Stomach smooth muscle (tissue), 2 donors: Measurements from ENCODE around the gene TSKU.
A peak's percentile ranks its signal among the peaks of the same experiment; 100 is the strongest.
"Not testable (repeated sequence)": the region's sequence is repeated elsewhere in the genome, so short reads cannot be mapped to it uniquely, and the experiment has no call there.

Experiments used
- H3K27ac ChIP-seq: one replicate; pipeline ENCODE4 v1.7.0; 2013; ENCODE audit warnings: mild to moderate bottlenecking, low read length, inconsistent platforms
- H3K27me3 ChIP-seq, 2 donors: one replicate each; pipeline ENCODE4 v1.7.0; 2013; ENCODE audit warnings: low read length in 2 of 2; ENCODE audit not compliant: insufficient read depth in 2 of 2, control insufficient read depth in 1 of 2
- H3K36me3 ChIP-seq, 2 donors: one replicate each; pipeline ENCODE4 v1.7.0; 2013; ENCODE audit warnings: low read length in 2 of 2; ENCODE audit not compliant: control insufficient read depth in 2 of 2, insufficient read depth in 2 of 2
- H3K4me1 ChIP-seq: one replicate; pipeline ENCODE4 v1.7.0; 2013; ENCODE audit warnings: low read length; ENCODE audit not compliant: control insufficient read depth, insufficient read depth
- H3K4me3 ChIP-seq, 2 donors: one replicate each; pipeline ENCODE4 v1.7.0; 2013; ENCODE audit warnings: low read length in 2 of 2
- H3K9ac ChIP-seq, 2 donors: one replicate each; pipeline ENCODE4 v1.7.0; 2013; ENCODE audit warnings: low read length in 2 of 2, mild to moderate bottlenecking in 1 of 2
- H3K9me3 ChIP-seq, 2 donors: one replicate each; pipeline ENCODE4 v1.7.0; 2013; ENCODE audit warnings: low read length in 2 of 2; ENCODE audit not compliant: control insufficient read depth in 2 of 2
- donor health status: healthy.
- donor health status: Pancreatic carcinoma.

The TSKU gene

DNA sequence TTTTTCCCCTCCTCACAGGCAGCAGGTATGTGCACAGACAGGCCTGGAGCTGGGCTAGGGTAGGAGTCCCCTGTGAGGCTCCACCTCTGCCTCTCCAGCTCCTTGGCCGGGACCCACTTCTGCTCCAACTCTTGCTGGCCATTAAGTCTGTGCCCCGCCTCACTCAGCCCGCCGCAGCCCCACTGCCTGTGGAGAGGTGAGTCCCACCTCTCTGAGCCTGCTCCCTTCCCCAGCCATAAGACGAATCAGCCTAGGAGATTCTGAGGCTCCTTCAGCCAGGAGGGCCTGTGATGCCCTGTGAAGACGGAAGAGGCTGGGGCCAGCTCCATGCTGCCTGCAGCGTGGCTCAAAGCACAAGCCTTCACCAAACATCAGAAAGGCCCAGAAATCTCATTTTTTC lies 23.0 kb downstream of the TSKU start:
- Histone ChIP-seq H3K4me3 (no peak overlapping the region), H3K36me3 (no peaks in the 10 kb centered on the region), H3K27me3 (no peaks in the 10 kb centered on the region), H3K4me1 (peaks cover 6% of the 10 kb centered on the region), H3K27ac (no peak overlapping the region), H3K9ac (no peak overlapping the region), H3K9me3 (no peaks in the 10 kb centered on the region)

DNA sequence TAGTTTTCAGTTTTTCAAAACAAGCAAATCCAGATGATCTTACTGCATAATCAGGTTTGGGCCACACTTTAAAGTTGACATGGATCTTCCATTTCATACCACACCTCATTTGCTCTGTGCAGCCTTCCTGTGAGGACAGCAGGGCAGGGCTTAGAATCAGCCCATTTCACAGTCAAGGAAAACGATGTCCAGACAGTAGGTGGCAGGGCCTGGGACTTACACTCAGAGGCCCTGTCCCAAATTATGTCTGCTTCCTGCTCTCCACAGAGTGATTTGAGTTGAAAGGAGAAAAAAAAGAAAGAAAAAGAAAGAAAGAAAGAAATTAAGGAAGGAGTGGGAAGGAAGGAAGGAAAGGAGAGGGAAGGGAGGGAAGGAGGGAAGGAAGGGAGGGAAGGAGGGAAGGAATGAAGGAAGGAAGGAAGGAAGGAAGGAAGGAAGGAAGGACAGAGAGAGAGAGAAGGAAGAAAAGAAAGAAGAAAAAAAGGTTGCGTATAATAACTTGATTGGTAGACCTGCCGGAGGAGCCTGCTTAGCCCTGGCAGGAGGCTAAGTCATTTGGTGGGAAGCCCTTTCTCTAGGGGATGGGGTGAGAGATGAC lies 23.6 kb downstream of the TSKU start:
- no peak overlapping the region for H3K27ac ChIP-seq
- no peaks in the 10 kb centered on the region for H3K36me3 ChIP-seq
- H3K9me3 ChIP-seq = no peaks in the 10 kb centered on the region
- H3K4me3 ChIP-seq = no peak overlapping the region
- no peak overlapping the region for H3K9ac ChIP-seq
- H3K27me3 ChIP-seq = no peaks in the 10 kb centered on the region
- peaks cover 6% of the 10 kb centered on the region for H3K4me1 ChIP-seq

- Histone ChIP-seq H3K9me3 (no peaks in the 10 kb centered on the region), H3K9ac (no peak overlapping the region), H3K27me3 (no peaks in the 10 kb centered on the region), H3K36me3 (no peaks in the 10 kb centered on the region), H3K4me1 (peaks cover 6% of the 10 kb centered on the region), H3K27ac (no peak overlapping the region), H3K4me3 (peak overlapping the region in 1 of 2 donors; percentile 40)
These were observed 24.2 kb downstream of the TSKU start for GRCh38 chr11:76807206-76807875.

GRCh38 chr11:76808171-76808570 lies 25.0 kb downstream of the TSKU start:
- no peaks in the 10 kb centered on the region for H3K27me3 ChIP-seq
- no peaks in the 10 kb centered on the region for H3K36me3 ChIP-seq
- peaks cover 2% of the 10 kb centered on the region for H3K4me1 ChIP-seq
- no peak overlapping the region for H3K9ac ChIP-seq
- H3K4me3 ChIP-seq = no peak overlapping the region
- H3K27ac ChIP-seq = no peak overlapping the region
- H3K9me3 ChIP-seq = no peaks in the 10 kb centered on the region

- H3K36me3 ChIP-seq = no peaks in the 10 kb centered on the region
- no peak overlapping the region for H3K27ac ChIP-seq
- no peak overlapping the region for H3K4me3 ChIP-seq
- no peak overlapping the region for H3K9ac ChIP-seq
- H3K4me1 ChIP-seq = peaks cover 2% of the 10 kb centered on the region
- H3K27me3 ChIP-seq = no peaks in the 10 kb centered on the region
- no peaks in the 10 kb centered on the region for H3K9me3 ChIP-seq
These were observed 25.8 kb downstream of the TSKU start for GRCh38 chr11:76808996-76809395.

- no peak overlapping the region for H3K4me3 ChIP-seq
- H3K36me3 ChIP-seq = no peaks in the 10 kb centered on the region
- peaks cover 2% of the 10 kb centered on the region for H3K4me1 ChIP-seq
- H3K9me3 ChIP-seq = no peaks in the 10 kb centered on the region
- H3K9ac ChIP-seq = no peak overlapping the region
- no peak overlapping the region for H3K27ac ChIP-seq
- no peaks in the 10 kb centered on the region for H3K27me3 ChIP-seq
These were observed 27.1 kb downstream of the TSKU start for GRCh38 chr11:76810151-76810853.

DNA sequence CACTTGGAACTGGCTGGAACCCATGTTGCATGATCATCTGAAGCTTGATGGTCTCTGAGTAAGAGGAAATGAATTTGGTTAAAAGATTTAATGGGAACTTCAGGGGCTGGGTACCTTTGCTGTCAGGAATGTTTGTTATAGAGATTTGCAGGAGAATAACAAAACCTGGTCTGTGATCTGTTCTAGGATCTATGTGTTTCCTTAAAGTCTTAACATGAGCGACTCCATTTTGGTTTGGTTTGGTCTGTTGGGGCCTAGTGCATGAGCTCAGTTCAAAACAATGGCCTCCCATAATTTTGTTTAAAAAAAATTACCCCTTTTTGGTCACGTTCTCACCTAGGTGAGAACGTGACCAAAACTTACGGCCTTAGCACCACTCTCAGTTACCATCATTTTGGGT lies 28.1 kb downstream of the TSKU start:
- Histone ChIP-seq H3K9me3 (peaks cover under 1 to 3% of the 10 kb centered on the region in 2 donors), H3K27ac (no peak overlapping the region), H3K4me1 (peaks cover 2% of the 10 kb centered on the region), H3K27me3 (no peaks in the 10 kb centered on the region), H3K4me3 (no peak overlapping the region), H3K36me3 (no peaks in the 10 kb centered on the region), H3K9ac (no peak overlapping the region)

DNA sequence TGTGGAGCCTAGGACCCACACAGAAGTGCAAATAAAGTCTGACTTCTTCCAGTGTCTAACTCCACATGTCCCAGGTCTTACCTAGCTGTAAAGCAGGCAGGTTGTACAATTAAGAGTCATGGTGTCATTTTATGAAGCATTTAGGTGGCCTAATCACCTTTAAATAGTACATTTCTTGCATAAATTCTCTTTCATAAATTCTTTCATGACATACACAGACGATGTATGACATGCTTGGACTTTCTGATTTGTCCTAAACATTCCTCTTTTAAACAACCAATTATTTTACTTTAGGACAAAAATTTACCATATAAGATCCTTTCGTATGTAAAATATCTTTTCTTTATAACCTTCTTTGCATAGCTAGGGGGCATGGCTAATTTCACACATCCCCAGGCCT lies 31.3 kb downstream of the TSKU start:
- no peak overlapping the region for H3K4me3 ChIP-seq
- no peaks in the 10 kb centered on the region for H3K36me3 ChIP-seq
- H3K9me3 ChIP-seq = peaks cover 3% of the 10 kb centered on the region in 2 donors
- H3K27ac ChIP-seq = no peak overlapping the region
- no peaks in the 10 kb centered on the region for H3K27me3 ChIP-seq
- no peaks in the 10 kb centered on the region for H3K4me1 ChIP-seq
- H3K9ac ChIP-seq = no peak overlapping the region

- H3K4me3 ChIP-seq, H3K4me1 ChIP-seq, H3K9ac ChIP-seq, H3K9me3 ChIP-seq, H3K27me3 ChIP-seq, H3K27ac ChIP-seq, H3K36me3 ChIP-seq: not testable (repeated sequence)
These were observed 32.5 kb downstream of the TSKU start for GRCh38 chr11:76815678-76816077.

- Histone ChIP-seq H3K36me3 (no peaks in the 10 kb centered on the region), H3K9ac (no peak overlapping the region), H3K4me1 (no peaks in the 10 kb centered on the region), H3K27ac (no peak overlapping the region), H3K4me3 (no peak overlapping the region), H3K27me3 (no peaks in the 10 kb centered on the region), H3K9me3 (peaks cover 3% of the 10 kb centered on the region in 2 donors)
These were observed 37.0 kb downstream of the TSKU start for GRCh38 chr11:76820184-76820566.

- H3K4me3 ChIP-seq, H3K9me3 ChIP-seq, H3K27ac ChIP-seq, H3K27me3 ChIP-seq, H3K9ac ChIP-seq, H3K4me1 ChIP-seq, H3K36me3 ChIP-seq: not testable (repeated sequence)
These were observed 38.2 kb downstream of the TSKU start for GRCh38 chr11:76821396-76821795.
